Stimulated activated memory B cell treated with anti-CD40 and anti-IgM and Interleukin-4, amounts not matched to agents 10 μg/mL and 1 μg/mL and 100 μg/mL, for 72 hours (primary cell): ENCODE results near the gene OR9Q1.
"Not testable (repeated sequence)": the region's sequence is repeated elsewhere in the genome, so short reads cannot be mapped to it uniquely, and the experiment has no call there.

Source experiments
- ATAC-seq: fragments of 150-1000 bp; cut with Tn5 transposase; 2 replicates; pipeline ENCODE4 v1.10.0; 2021
- H3K27ac Mint-ChIP-seq: one replicate; pipeline ENCODE4 v1.8.0; 2022; ENCODE audit warnings: mild to moderate bottlenecking, mixed read lengths
- H3K27me3 Mint-ChIP-seq: one replicate; pipeline ENCODE4 v1.8.0; 2022; ENCODE audit warnings: mixed read lengths
- H3K36me3 Mint-ChIP-seq: one replicate; pipeline ENCODE4 v1.8.0; 2022; ENCODE audit warnings: mixed read lengths
- H3K4me1 Mint-ChIP-seq: one replicate; pipeline ENCODE4 v1.8.0; 2022; ENCODE audit warnings: mixed read lengths
- H3K4me3 Mint-ChIP-seq: one replicate; pipeline ENCODE4 v1.8.0; 2022; ENCODE audit warnings: mild to moderate bottlenecking, moderate library complexity, mixed read lengths
- H3K9me3 Mint-ChIP-seq: one replicate; pipeline ENCODE4 v1.8.0; 2022; ENCODE audit warnings: mixed read lengths

Gene OR9Q1

GRCh38 chr11:58152781-58153180 is 129.1 kb downstream of the OR9Q1 start:
- Mint-ChIP-seq H3K27ac (no peak overlapping the region), H3K9me3 (no peaks in the 10 kb centered on the region), H3K27me3 (peaks cover 37% of the 10 kb centered on the region), H3K4me1 (no peaks in the 10 kb centered on the region), H3K4me3 (no peak overlapping the region), H3K36me3 (no peaks in the 10 kb centered on the region)
- ATAC-seq: no peak

GRCh38 chr11:58164389-58164788 is 140.7 kb downstream of the OR9Q1 start:
- no peak overlapping the region for H3K4me3 Mint-ChIP-seq

GRCh38 chr11:58164990-58165389 is 141.3 kb downstream of the OR9Q1 start:
- H3K4me3 Mint-ChIP-seq: no peak overlapping the region

More at GRCh38 chr11:58164389-58164788, 140.7 kb downstream of the OR9Q1 start:
- Mint-ChIP-seq H3K9me3 (peaks cover 4% of the 10 kb centered on the region), H3K4me1 (no peaks in the 10 kb centered on the region), H3K27me3 (peaks cover 4% of the 10 kb centered on the region), H3K36me3 (no peaks in the 10 kb centered on the region), H3K27ac (no peak overlapping the region)
- ATAC-seq: no peak

GRCh38 chr11:58165504-58166106 is 141.9 kb downstream of the OR9Q1 start:
- Mint-ChIP-seq H3K9me3 (peaks cover 4% of the 10 kb centered on the region), H3K27ac (no peak overlapping the region), H3K36me3 (no peaks in the 10 kb centered on the region), H3K27me3 (peaks cover 16% of the 10 kb centered on the region), H3K4me3 (no peak overlapping the region), H3K4me1 (no peaks in the 10 kb centered on the region)
- no peak for ATAC-seq

More at GRCh38 chr11:58164990-58165389, 141.3 kb downstream of the OR9Q1 start:
- Mint-ChIP-seq H3K27me3 (peaks cover 10% of the 10 kb centered on the region), H3K36me3 (no peaks in the 10 kb centered on the region), H3K27ac (no peak overlapping the region), H3K9me3 (peaks cover 4% of the 10 kb centered on the region), H3K4me1 (no peaks in the 10 kb centered on the region)
- ATAC-seq: no peak

- Mint-ChIP-seq H3K4me1 (no peaks in the 10 kb centered on the region), H3K9me3 (no peaks in the 10 kb centered on the region), H3K36me3 (no peaks in the 10 kb centered on the region), H3K27ac (no peak overlapping the region), H3K4me3 (no peak overlapping the region), H3K27me3 (peaks cover 26% of the 10 kb centered on the region)
- no peak for ATAC-seq
Measured at GRCh38 chr11:58177409-58178054, 153.9 kb downstream of the OR9Q1 start.

- H3K9me3 Mint-ChIP-seq: no peaks in the 10 kb centered on the region
- H3K27ac Mint-ChIP-seq: no peak overlapping the region
- no peaks in the 10 kb centered on the region for H3K4me1 Mint-ChIP-seq
- no peak overlapping the region for H3K4me3 Mint-ChIP-seq
- ATAC-seq: no peak
- H3K36me3 Mint-ChIP-seq: no peaks in the 10 kb centered on the region
- peaks cover 26% of the 10 kb centered on the region for H3K27me3 Mint-ChIP-seq
Measured at GRCh38 chr11:58178444-58178843, 154.8 kb downstream of the OR9Q1 start.

GRCh38 chr11:58179648-58180047 is 156.0 kb downstream of the OR9Q1 start:
- no peak overlapping the region for H3K27ac Mint-ChIP-seq
- no peak for ATAC-seq
- no peaks in the 10 kb centered on the region for H3K36me3 Mint-ChIP-seq

GRCh38 chr11:58186938-58187337 is 163.3 kb downstream of the OR9Q1 start:
- Mint-ChIP-seq H3K9me3 (no peaks in the 10 kb centered on the region), H3K27me3 (peaks cover 12% of the 10 kb centered on the region), H3K4me1 (no peaks in the 10 kb centered on the region), H3K27ac (no peak overlapping the region), H3K36me3 (no peaks in the 10 kb centered on the region), H3K4me3 (no peak overlapping the region)
- ATAC-seq: no peak

More at GRCh38 chr11:58179648-58180047, 156.0 kb downstream of the OR9Q1 start:
- Mint-ChIP-seq H3K9me3 (no peaks in the 10 kb centered on the region), H3K4me3 (no peak overlapping the region), H3K27me3 (peaks cover 26% of the 10 kb centered on the region), H3K4me1 (no peaks in the 10 kb centered on the region)

- no peak for ATAC-seq
- H3K4me1 Mint-ChIP-seq: no peaks in the 10 kb centered on the region
Measured at GRCh38 chr11:58188770-58189169, 165.1 kb downstream of the OR9Q1 start, which contains the start of gene OR9Q2. TSS of gene OR9Q2 (plus strand) at chr11:58189070. CDS start at chr11:58190491, 1,421 bp downstream.

GRCh38 chr11:58192229-58192628 is 168.5 kb downstream of the OR9Q1 start:
- no peak overlapping the region for H3K4me3 Mint-ChIP-seq
- H3K9me3 Mint-ChIP-seq: peaks cover 3% of the 10 kb centered on the region
- ATAC-seq: no peak
- H3K27me3 Mint-ChIP-seq: peaks cover 12% of the 10 kb centered on the region
- no peaks in the 10 kb centered on the region for H3K4me1 Mint-ChIP-seq
- H3K27ac Mint-ChIP-seq: no peak overlapping the region
- H3K36me3 Mint-ChIP-seq: no peaks in the 10 kb centered on the region

More at GRCh38 chr11:58188770-58189169, 165.1 kb downstream of the OR9Q1 start, which contains the start of gene OR9Q2:
- Mint-ChIP-seq H3K27me3 (peaks cover 12% of the 10 kb centered on the region), H3K27ac (no peak within 1 kb of the TSS), H3K9me3 (no peaks in the 10 kb centered on the region), H3K36me3 (no peaks in the 10 kb centered on the region), H3K4me3 (no peak within 1 kb of the TSS)

- Mint-ChIP-seq H3K27me3 (peaks cover 12% of the 10 kb centered on the region), H3K9me3 (peaks cover 9% of the 10 kb centered on the region), H3K4me1 (no peaks in the 10 kb centered on the region), H3K36me3 (no peaks in the 10 kb centered on the region), H3K27ac (no peak overlapping the region), H3K4me3 (no peak overlapping the region)
- ATAC-seq: no peak
Measured at GRCh38 chr11:58193391-58193790, 169.7 kb downstream of the OR9Q1 start.

- no peak for ATAC-seq
- Mint-ChIP-seq H3K4me1 (no peaks in the 10 kb centered on the region), H3K9me3 (peaks cover 13% of the 10 kb centered on the region), H3K36me3 (no peaks in the 10 kb centered on the region), H3K27me3 (peaks cover 8% of the 10 kb centered on the region), H3K27ac (no peak overlapping the region), H3K4me3 (no peak overlapping the region)
Measured at GRCh38 chr11:58195939-58196338, 172.3 kb downstream of the OR9Q1 start.

GRCh38 chr11:58199271-58199670 is 175.6 kb downstream of the OR9Q1 start:
- Mint-ChIP-seq H3K27me3 (peaks cover 24% of the 10 kb centered on the region), H3K9me3 (peaks cover 16% of the 10 kb centered on the region), H3K4me3 (no peak overlapping the region), H3K4me1 (no peaks in the 10 kb centered on the region), H3K36me3 (no peaks in the 10 kb centered on the region), H3K27ac (no peak overlapping the region)
- ATAC-seq: no peak

- no peak within 1 kb of the TSS for H3K27ac Mint-ChIP-seq
- peaks cover 30% of the 10 kb centered on the region for H3K27me3 Mint-ChIP-seq
- no peak for ATAC-seq
- no peak within 1 kb of the TSS for H3K4me3 Mint-ChIP-seq
- H3K4me1 Mint-ChIP-seq: no peaks in the 10 kb centered on the region
- H3K9me3 Mint-ChIP-seq: peaks cover 5% of the 10 kb centered on the region
- no peaks in the 10 kb centered on the region for H3K36me3 Mint-ChIP-seq
Measured at GRCh38 chr11:58204042-58204441, 180.4 kb downstream of the OR9Q1 start, which contains the start of gene OR1S2. TSS of gene OR1S2 (minus strand) at chr11:58204142. CDS start at chr11:58204142, 0 bp downstream.

GRCh38 chr11:58212420-58212819 is 188.7 kb downstream of the OR9Q1 start, which contains the start of gene OR1S1:
TSS of gene OR1S1 (plus strand) at chr11:58212720.
- not testable (repeated sequence) for H3K36me3 Mint-ChIP-seq, H3K27ac Mint-ChIP-seq, H3K4me3 Mint-ChIP-seq, H3K4me1 Mint-ChIP-seq, ATAC-seq, H3K9me3 Mint-ChIP-seq
- peaks cover 13% of the 10 kb centered on the region for H3K27me3 Mint-ChIP-seq

- no peaks in the 10 kb centered on the region for H3K36me3 Mint-ChIP-seq
- no peak for ATAC-seq
- H3K27me3 Mint-ChIP-seq: peaks cover 13% of the 10 kb centered on the region
- no peaks in the 10 kb centered on the region for H3K4me1 Mint-ChIP-seq
- no peak overlapping the region for H3K27ac Mint-ChIP-seq
- no peak overlapping the region for H3K4me3 Mint-ChIP-seq
- H3K9me3 Mint-ChIP-seq: peaks cover 2% of the 10 kb centered on the region
Measured at GRCh38 chr11:58216476-58216875, 192.8 kb downstream of the OR9Q1 start.
